T47D (cell line): ENCODE data around the gene RALGAPA2.

ENCODE experiments used
- DNase-seq, 2 experiments: peaks; one replicate each; pipeline versions ENCODE4 v3.0.0 to v3.0.0-alpha.2; 2011 to 2012; ENCODE audit warnings: low read depth in 1 of 2, low spot score in 1 of 2
- JUND ChIP-seq: IDR thresholded peaks from 2 replicates; pipeline ENCODE4 v1.6.1; 2012; ENCODE audit warnings: low read depth
- in situ Hi-C: cut with HindIII; loops from 2 replicates; pipeline ENCODE4 v1.10.0; 2016; ENCODE audit warnings: low sequenced_read_pairs, low pct_unique_long_range_greater_than_20kb

The RALGAPA2 gene

GRCh38 chr20:20414640-20415220 lies 297.7 kb downstream of the RALGAPA2 start:
- TF ChIP-seq JUND = no peak
- DNase-seq = no peak
- in situ Hi-C loops = no loop called here

- TF ChIP-seq JUND = no peak
- in situ Hi-C loops = no loop called here
- no peak for DNase-seq
Measured at GRCh38 chr20:20413810-20414281, 298.6 kb downstream of the RALGAPA2 start.

- in situ Hi-C loops = no loop called here
- TF ChIP-seq JUND = no peak
- no peak for DNase-seq
Measured at GRCh38 chr20:20412750-20413149, 299.7 kb downstream of the RALGAPA2 start.

- in situ Hi-C loops = no loop called here
- DNase-seq = no peak
Measured at GRCh38 chr20:20411836-20412235, 300.6 kb downstream of the RALGAPA2 start.

GRCh38 chr20:20411402-20411801 lies 301.0 kb downstream of the RALGAPA2 start:
- in situ Hi-C loops = no loop called here
- no peak for DNase-seq
- TF ChIP-seq JUND = no peak

More at GRCh38 chr20:20411836-20412235, 300.6 kb downstream of the RALGAPA2 start:
- TF ChIP-seq JUND = no peak

- no peak for DNase-seq
- TF ChIP-seq JUND = no peak
- in situ Hi-C loops = no loop called here
Measured at GRCh38 chr20:20410678-20411077, 301.8 kb downstream of the RALGAPA2 start.

- DNase-seq = no peak
- in situ Hi-C loops = no loop called here
- no peak for TF ChIP-seq JUND
Measured at GRCh38 chr20:20409331-20409730, 303.1 kb downstream of the RALGAPA2 start.

- TF ChIP-seq JUND = no peak
- in situ Hi-C loops = no loop called here
- peak; percentile 65 to 82 for DNase-seq
Measured at GRCh38 chr20:20407891-20408805, 304.3 kb downstream of the RALGAPA2 start.

- in situ Hi-C loops = no loop called here
- no peak for TF ChIP-seq JUND
- no peak for DNase-seq
Measured at GRCh38 chr20:20406306-20406705, 306.1 kb downstream of the RALGAPA2 start.

- no peak for DNase-seq
Measured at GRCh38 chr20:20405623-20406022, 306.8 kb downstream of the RALGAPA2 start.

GRCh38 chr20:20404633-20405032 lies 307.8 kb downstream of the RALGAPA2 start:
- no peak for TF ChIP-seq JUND
- in situ Hi-C loops = no loop called here
- no peak for DNase-seq

More at GRCh38 chr20:20405623-20406022, 306.8 kb downstream of the RALGAPA2 start:
- no peak for TF ChIP-seq JUND
- in situ Hi-C loops = no loop called here

- DNase-seq = peak in 1 of 2 experiments; percentile 17
- TF ChIP-seq JUND = no peak
- in situ Hi-C loops = no loop called here
Measured at GRCh38 chr20:20401991-20402390, 310.5 kb downstream of the RALGAPA2 start.
